ENCODE results near the gene ADCK1.
"Not testable (repeated sequence)": the region's sequence is repeated elsewhere in the genome, so short reads cannot be mapped to it uniquely, and the experiment has no call there.

Gene ADCK1

GRCh38 chr14:77809011-77809410 is 9.1 kb downstream of the ADCK1 start:
- no peak overlapping the region for H3K4me3 ChIP-seq (ENCODE audit: low read depth, low read length)
- TF ChIP-seq CTCF (IDR thresholded peaks at IDR 0.05; ENCODE audit: low read depth, low read length, missing control alignments) = no peak
- DNase-seq (ENCODE audit: low read depth) = no peak
- in situ Hi-C loops (cut with HindIII; ENCODE audit: low sequenced_read_pairs) = no loop called here

- no peak overlapping the region for H3K4me3 ChIP-seq (ENCODE audit: low read depth, low read length)
- DNase-seq (ENCODE audit: low read depth) = no peak
- no peak for TF ChIP-seq CTCF (IDR thresholded peaks at IDR 0.05; ENCODE audit: low read depth, low read length, missing control alignments)
- in situ Hi-C loops (cut with HindIII; ENCODE audit: low sequenced_read_pairs) = no loop called here
Observed at GRCh38 chr14:77812028-77812427, 12.1 kb downstream of the ADCK1 start.

DNA sequence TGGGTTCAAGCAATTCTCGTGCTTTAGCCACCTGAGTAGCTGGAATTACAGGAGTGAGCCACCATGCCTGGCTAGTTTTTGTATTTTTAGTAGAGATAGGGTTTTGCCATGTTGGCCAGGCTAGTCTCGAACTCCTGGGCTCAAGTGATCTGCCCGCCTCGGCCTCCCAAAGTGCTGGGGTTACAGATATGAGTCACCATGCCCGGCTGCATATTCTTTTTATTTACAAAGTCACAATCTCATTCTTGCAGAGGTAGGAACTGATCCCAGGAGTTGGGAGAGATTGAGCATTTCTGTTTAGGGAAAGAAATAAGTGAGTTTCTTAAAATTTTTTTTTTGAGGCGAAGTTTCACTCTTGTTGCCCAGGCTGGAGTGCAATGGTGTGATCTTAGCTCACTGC is 12.8 kb downstream of the ADCK1 start:
- H3K4me3 ChIP-seq (ENCODE audit: low read depth, low read length); in situ Hi-C loops (cut with HindIII; ENCODE audit: low sequenced_read_pairs); DNase-seq (ENCODE audit: low read depth): not testable (repeated sequence)

DNA sequence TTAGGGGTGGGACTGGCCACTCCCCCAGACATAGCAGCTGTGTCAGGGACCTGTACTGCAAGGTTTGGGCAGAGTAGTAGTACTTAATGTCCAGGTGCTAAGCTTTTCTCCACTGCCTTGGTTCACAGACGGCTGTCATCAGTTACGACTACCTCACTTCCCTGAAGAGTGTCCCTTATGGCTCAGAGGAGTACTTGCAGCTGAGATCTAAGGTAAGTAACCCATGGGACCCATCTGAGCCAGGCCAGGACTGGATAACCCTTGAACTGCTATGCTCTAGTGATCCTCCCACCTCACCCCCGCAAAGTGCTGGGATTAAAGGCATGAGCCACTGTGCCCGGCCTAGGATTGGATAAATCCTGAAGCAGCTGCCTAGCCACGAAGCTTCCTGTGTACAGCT is 22.4 kb downstream of the ADCK1 start:
- in situ Hi-C loops (cut with HindIII; ENCODE audit: low sequenced_read_pairs) = no loop called here
- DNase-seq (ENCODE audit: low read depth) = no peak
- no peak for TF ChIP-seq CTCF (IDR thresholded peaks at IDR 0.05; ENCODE audit: low read depth, low read length, missing control alignments)
- no peak overlapping the region for H3K4me3 ChIP-seq (ENCODE audit: low read depth, low read length)

DNA sequence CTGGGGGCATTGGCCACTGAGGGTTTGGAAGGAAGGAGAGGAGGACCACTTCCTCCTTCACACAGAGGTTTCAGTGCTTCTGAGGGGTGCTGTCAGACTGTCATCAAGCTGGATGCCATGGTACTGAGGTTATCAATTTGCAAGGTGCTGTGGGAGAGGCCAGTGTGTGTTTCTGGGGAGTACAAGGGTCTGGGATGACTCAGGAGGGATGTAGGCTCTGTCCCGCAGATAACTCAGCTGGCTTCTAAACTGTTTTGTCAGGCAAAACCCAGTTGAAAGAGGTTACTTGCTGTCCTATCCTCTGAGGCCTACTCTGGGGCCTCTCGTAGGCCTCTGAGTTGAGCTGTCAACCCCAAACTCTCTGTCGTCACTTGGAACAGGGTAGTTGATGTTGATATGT is 22.8 kb downstream of the ADCK1 start:
- in situ Hi-C loops (cut with HindIII; ENCODE audit: low sequenced_read_pairs) = no loop called here
- DNase-seq (ENCODE audit: low read depth) = no peak
- TF ChIP-seq CTCF (IDR thresholded peaks at IDR 0.05; ENCODE audit: low read depth, low read length, missing control alignments) = no peak
- no peak overlapping the region for H3K4me3 ChIP-seq (ENCODE audit: low read depth, low read length)

GRCh38 chr14:77823378-77823777 is 23.5 kb downstream of the ADCK1 start:
- TF ChIP-seq CTCF (IDR thresholded peaks at IDR 0.05; ENCODE audit: low read depth, low read length, missing control alignments) = no peak
- no peak overlapping the region for H3K4me3 ChIP-seq (ENCODE audit: low read depth, low read length)
- DNase-seq (ENCODE audit: low read depth) = no peak
- in situ Hi-C loops (cut with HindIII; ENCODE audit: low sequenced_read_pairs) = no loop called here

DNA sequence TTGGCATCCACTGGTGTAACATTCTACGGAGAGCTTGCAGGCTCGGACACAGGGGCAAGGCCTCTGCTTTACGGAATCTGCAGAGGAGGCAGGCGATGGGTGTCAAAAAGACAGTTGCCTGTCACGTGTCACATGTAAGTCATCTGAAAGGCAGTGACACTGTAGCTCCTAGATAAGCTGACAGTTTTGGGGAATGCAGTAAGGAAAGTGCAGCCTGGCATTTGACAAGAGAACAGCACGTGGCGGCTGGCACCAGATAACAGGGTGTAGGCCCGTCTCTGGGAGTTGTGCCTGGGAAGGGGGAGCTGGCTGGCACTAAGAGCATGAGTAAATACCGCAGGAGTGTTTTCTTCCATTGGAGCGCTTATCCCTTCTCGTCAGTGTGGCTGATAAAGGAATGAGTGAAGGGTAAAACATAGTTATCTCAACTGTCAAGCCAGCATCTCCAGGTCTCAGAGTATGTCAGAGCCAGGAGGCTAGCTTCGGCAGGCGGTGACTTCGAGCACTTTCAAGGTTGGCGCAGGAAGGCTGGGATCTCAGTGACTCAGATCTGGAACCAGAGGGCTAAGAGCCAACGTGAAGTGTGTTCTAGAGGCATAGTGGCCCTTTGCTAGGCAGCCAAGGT is 26.1 kb downstream of the ADCK1 start:
- no peak for TF ChIP-seq CTCF (IDR thresholded peaks at IDR 0.05; ENCODE audit: low read depth, low read length, missing control alignments)
- no peak for DNase-seq (ENCODE audit: low read depth)
- H3K4me3 ChIP-seq (ENCODE audit: low read depth, low read length) = no peak overlapping the region
- in situ Hi-C loops (cut with HindIII; ENCODE audit: low sequenced_read_pairs) = no loop called here
